NCI-H2171 (cell line): ENCODE results near the gene MAP2K2.

Experiments
- DNase-seq: peaks from one replicate; lab custom pipeline; 2025; lab: John Stamatoyannopoulos, UW

The MAP2K2 gene

DNA sequence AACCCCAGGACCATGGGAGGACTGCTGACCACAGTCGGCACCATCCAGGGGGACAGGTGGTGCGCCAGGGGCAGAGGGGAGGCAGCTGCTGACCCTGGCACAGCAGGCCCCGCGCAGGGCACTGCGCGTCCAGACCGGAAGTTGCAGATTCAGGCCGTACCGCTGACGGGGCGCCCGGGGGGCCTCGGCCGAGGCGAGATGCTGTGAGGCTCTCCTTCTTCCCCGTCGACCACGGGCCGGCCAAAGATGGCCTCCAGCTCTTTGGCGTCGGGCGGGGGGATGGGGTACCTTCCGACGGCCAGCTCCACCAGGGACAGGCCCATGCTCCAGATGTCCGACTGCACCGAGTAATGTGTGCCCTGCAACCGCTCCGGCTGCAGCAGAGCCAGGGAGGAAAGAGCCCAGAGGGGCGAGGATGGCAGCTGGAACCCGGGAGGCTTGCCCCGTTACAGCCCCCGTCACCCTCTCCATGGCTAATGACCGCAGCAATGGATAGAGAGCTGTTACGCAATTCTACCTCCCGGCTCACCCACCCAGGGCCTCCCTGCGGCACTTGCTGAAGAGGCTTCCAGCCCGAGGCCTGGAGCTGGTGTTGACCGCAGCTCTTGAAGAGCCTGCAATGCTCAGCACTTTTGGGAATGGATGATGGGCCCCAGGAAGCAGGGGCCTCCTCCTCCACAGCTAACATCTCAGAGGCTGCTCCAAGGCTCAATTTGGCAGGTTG is 24.7 kb downstream of the MAP2K2 start:
- DNase-seq: no peak

DNA sequence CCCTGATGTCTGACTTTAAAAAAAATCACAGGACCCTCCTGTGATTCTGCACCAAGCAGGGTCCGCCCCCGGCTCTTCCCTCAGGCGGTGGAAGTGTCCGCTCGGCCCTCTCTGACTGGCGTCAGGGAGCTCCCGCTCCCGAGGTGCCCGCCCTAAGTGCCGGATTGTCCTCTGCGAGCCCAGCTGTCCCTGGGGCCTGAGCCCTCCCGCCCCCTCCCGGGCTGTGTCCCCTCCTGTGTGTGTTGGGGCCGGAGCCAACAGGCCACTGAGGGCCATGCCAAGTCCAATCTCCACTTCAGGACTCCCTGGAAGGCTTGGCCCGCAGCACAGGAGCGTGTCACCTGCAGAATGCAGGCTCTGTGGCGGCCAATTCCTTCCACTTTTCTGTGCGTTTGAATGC is 25.4 kb downstream of the MAP2K2 start:
- DNase-seq: no peak

DNA sequence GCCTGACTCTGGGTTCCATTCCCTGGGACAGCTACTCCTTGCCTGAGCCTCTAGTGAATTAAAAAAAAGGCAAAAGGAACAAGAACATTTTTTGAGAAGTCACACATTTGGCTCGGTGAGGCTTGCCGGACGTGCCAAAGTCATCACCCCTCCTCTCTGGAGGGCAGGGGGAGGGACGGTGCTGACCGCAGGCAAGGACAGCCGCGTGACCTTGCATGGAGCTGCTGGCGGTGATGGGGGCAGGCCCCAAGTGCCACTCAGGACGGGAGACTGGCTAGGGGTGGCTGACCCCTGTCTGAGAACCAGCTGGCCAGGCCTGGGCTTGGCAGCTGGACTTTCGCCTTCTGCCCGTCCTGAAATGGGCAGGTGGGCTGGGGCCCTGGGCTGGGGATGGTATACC is 26.4 kb downstream of the MAP2K2 start:
- no peak for DNase-seq

DNA sequence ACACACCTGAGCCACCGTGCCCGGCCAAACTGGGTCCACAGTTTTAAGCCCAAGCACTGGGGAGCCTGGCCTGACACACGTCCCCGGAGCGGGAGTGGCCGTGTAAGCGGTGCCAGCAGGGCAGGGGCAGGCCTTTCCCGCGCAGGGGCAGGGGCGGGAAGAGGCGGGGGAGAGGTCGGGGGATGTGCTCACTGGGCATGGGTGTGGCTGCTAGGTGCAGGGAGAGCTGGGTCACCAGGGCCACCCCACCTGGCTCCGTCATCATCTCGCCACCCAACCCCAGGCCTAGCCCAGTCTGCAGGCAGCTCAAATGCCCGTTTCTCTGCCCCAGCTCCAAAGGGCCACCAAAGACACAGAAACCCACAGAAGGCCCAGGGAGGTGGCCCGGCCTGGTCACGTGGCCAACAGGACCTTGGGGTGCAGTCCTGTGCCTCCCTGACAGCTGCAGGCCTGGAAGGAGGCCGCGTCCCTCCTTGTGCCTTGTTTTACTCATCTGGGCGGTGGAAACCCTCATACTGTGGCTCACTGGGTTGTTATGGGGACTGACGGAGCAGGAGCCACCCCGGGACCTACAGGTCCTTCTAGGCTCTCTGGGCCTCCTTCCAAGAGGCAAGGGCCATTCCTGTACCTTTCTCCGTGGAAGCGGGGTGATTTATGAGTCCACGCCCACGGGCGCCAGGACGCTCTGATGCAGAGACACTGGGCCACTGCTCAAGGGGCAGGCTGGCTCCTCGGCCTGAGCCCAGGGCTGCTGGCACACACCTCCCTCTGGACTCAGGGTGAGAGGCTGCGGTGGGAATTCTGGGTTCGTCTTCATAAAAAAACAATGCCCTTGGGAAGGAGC is 27.7 kb downstream of the MAP2K2 start:
- no peak for DNase-seq

DNA sequence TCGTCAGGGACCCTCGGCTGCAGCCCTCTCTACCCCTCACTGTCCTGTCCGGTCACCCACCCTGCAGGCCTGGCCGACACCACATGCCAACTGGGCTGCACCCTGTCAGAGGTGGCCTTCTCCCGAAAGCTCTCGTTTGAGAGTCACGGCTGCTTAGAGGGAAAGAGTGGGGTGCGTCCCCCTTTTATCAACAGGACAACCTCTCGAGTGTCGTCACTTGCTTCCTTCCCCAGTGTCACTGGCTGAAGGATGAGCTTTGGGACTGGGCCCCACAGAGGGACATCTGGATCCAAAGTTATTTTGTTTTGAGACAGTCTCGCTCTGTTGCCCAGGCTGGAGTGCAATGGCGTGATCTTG is 28.5 kb downstream of the MAP2K2 start:
- DNase-seq: no peak

DNA sequence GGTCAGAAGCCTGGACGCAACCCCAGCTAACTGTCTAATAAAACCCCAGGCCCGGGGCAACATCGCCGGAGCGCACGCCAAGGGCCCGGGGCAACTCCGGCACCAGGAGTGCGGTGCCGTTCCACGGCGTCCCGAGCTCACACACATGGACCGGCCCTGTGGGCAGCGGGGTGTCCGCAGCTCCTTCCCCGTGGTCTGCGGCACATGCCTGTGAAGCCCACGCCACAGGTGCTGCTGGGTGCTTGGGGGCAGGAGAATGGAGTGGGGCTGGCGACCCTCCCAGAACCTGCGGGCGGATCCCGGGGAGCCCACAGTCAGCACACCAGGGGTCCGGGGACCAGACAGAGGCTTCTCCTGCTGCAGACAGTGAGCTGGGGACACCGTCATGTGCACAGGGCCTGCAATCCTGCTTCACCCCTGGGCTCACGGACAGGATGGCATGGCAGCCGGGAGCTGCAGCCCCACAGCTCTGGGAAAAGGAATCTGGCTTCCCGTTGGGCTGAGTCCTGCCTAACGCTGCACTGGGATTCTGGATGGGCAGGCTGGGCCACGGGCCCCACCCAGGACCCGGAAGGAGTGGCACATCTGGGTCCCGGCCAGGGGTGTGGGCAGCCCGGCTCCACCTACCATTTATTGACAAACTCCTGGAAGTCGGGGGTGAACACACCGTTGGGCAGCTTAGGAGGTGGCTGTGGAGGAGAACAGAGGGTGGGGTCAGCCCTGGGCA is 29.0 kb downstream of the MAP2K2 start:
- DNase-seq: no peak

DNA sequence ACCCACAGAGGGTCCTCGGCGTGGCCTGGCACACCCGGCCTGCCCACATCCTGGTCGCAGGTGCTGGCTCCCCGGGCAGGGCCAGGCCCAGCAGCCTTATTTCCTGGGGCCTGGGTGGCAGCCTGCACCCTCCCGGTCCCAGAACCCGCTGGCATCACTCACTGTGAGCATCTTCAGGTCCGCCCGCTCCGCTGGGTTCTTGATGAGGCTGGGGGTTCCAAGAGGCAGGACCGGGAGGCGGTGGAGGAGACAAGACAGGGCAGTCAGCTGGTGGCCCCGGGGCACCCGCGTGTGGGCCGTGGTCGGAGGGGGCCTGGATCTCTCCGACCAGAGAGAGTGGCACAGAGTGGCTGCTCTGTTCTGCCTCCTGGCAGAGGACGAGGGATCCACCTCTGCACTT is 29.6 kb downstream of the MAP2K2 start:
- DNase-seq: no peak

DNA sequence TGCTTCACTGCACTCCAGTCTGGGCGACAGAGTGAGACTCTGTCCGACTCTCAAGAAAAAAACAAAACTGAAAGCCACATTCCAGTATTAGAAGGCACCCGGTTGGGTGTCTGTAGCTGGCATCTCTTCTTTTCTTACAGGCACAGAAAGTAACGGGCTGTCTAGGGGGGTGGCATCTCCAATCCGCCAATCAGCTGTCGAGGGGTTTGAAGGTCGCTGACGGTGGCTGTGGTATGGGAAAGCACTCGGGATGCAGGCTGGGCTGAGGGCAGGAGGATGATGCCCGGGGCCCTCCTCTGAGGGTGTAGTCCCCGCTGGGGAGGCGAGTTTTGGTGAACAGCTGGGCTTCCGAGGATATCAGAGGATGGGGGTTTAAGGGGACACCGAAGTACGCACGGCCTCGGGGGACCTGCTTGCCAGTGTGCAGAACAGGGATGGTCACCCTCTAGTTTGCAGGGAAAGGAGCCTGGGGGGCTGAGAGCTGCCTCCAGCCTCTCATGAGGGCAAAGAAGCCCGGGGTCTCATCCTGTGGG is 30.2 kb downstream of the MAP2K2 start:
- no peak for DNase-seq

DNA sequence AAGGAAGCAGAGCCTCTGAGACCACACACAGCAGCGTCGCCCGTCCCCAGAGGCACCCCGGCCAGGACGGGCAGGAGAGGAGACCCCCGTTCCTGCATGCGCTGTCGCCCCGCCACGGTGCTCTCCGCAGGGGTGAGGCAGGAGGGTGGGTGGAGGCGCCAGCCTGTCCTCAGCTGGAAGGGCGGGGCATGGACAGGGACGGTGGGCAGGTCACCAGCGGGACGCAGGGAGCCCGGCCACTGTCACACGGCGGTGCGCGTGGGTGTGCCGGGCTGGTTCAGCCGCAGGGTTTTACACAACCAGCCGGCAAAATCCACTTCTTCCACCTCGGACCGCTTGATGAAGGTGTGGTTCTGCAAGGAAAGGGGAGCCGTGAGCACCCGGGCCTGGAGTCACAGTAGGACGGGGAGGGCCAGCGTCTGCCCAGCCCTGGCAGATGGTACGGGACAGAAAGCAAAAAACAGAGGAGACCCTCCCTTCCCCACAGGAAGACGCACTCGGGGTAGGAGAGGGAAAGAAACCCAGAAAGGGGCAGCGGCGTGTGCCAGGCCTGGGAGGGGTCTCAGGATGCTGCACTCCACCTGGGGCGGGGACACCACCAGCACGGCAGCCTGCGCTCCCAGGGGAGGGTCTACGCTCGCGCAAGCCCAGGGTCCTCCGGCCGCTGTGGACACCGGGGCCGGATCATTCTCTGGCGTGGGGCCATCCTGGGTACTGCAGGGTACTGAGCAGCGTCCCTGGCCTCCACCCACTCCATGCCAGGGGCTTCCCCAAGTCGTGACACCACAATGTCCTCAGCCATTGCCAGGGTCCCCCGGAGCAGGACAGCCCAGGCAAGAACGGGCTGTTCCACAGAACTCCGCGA is 33.3 kb downstream of the MAP2K2 start:
- DNase-seq: no peak

DNA sequence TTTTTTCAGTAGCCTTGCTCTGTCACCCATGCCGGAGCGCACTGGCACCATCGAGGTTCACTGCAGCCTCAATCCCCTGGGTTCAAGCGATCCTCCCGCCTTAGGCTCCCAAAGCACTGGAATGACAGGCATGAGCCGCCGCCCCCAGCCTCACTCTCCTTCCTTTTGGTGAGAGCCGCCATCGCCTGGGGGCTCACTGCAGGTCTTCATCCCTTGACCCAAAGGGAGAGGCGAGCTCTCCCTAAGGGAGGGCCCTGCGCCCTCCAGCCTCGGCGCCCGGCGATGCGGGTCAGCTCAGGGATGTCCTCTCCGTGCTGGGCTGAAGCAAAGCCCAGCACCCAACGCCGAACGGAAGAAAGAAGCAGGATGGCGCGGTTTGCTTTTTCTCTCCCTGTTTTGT is 34.0 kb downstream of the MAP2K2 start:
- DNase-seq: no peak

DNA sequence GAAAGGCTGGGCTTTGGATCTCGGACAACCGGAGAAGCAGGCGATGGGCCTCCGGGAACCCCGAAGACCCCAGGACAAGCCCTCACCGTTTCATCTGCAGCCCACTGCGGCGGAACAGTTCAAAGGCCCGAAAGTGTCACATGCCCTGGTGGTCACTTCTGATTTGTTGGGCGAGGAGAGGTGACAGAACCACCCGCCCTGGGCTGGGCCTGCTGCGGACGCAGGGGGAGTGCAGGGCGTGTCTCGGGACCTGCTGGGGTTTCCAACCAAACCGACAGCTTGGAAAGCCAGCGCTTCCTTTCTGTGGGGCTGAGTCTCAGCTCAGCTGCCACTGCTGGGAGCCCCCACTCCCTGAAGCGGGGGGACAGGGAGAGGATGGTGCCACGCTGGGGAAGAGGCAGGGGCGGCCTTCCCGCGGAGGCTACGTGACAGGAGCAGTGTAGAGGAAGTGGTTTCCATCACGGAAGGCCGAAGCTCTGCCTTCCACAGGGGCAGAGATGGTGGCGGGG is 34.5 kb downstream of the MAP2K2 start:
- no peak for DNase-seq

DNA sequence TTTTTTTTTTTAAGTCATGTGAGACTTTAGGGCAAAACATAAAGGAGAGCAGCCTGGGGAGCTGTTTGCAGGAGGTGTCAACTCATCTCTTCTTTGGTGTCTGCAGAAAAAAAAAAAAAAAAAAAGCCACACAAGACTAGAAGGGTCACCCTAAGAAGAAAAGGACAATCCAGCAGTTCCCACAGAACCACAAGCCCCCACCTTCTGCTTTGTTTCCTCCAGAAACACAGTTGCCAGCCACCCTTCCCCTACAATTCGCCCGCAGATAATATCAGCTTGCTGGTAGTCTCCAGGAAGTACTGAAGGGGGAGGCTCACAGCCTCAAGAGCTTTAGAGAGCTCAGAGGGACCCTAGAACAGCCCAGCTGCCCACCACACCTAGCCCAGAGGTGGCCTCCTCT is 34.9 kb downstream of the MAP2K2 start:
- no peak for DNase-seq

DNA sequence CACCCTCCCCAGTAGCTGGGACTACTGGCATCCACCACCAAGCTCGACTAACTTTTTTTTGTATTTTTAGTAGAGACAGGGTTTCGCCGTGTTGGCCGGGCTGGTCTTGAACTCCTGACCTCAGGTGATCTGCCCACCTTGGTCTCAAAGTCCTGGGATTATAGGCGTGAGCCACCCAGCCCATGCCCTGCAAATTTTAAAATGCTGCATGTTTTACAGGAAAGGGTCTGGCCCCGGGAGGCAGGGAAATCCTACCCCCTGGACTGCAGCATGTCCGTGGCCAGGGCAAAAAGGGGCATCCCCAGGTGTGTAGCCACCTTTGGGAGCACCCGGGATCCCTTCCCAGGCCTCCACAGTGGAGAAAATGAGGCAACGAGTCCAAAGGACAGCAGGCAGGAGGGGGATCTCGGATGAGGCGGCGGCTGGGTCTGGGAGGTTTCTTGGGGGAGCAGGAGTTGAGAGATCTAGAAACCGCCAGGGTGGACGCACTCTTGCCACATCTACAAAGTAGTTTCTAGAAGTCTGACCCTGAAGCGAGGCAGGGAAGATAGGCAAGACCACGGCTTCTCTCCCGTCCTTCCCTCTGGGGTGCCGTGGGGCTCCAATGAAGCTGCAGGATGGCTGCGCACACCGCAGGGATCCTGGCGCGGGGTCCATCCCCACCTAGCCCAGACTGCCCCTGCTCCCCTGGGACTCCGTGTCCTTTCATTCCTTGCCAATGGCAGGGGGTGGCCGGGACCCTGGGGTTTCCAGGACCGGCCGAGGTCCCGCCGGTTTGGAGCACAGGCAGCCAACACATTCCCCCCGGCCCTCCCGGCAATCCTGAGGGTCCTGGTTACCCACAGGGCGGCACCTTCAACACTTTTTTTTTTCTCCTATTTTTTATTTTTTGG is 35.9 kb downstream of the MAP2K2 start:
- DNase-seq: no peak

DNA sequence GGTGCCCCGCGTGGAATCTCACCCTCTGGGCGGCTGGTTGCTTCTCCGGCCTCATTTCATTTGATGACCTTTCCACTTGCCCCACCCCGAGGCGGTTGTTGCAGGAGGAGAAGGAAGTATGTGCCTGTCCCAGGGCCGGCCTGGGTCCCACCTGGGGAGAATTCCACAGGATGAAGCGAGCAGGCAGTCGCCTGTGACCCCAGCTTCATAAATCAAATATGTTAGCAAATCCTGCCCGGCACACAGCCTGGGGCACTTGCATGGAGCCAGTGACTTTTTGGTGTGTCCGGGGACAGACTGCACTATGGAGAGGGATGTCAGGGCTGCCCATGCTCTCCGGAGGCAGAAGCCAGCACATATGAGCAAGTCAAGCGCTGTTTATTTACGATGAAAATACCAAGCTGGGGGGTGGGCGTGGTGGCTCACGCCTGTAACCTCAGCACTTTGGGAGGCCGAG is 37.5 kb downstream of the MAP2K2 start:
- no peak for DNase-seq

DNA sequence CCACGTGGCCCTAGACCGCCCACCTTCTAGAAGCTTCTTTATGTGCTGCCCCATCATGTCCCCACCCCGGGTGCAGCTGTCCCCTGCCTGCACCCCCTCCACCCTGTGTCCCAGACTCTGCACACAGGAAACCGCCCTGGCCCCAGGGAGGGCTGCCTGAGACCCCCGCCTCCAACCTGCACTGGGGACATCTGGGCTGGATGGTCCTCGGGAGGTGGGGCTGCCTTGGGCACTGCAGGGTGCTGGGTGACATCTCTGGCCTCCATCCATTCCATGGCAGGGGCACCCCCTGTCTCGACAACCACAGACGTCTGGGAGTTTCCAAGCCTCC is 39.4 kb downstream of the MAP2K2 start:
- DNase-seq: no peak

DNA sequence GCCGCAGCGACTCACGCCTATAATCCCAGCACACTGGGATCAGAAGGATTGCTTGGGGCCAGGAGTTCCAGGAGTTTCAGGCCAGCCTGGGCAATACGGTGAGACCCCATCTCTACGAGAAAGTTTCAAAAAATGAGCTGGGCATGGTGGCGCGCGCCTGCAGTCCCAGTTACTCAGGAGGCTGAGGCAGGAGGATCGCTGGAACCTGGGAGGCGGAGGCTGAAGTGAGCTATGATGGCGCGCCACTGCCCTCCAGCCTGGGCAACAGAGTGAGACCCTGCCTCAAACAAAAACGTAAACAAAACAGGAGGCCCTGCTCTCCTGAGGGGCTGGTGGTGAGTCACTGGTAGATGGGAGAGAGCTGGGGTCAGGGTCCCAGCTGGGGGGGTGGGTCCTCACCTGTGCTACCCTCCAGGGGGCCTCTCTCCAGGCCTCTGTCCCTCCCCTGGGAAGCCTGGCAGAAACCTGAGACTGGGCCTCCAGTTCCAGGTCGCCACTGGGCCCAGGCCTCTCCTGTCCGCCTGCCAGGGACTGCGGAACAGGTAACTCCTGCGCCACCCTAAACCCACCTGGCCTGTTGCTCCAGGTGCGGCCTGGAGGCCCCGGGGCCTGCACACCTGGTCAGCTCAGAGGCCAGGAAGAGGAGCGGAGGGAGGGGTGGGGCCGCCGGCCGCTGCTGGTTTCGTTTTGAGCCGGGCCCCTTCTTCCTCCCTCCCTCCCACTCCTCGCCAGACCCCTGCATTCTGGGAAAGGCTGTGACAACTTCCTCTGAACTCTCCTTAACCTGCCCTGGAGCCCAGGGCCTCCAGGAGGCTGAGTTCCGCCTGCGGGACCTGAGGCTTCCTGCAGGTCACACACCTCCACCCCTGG is 40.0 kb downstream of the MAP2K2 start:
- no peak for DNase-seq

DNA sequence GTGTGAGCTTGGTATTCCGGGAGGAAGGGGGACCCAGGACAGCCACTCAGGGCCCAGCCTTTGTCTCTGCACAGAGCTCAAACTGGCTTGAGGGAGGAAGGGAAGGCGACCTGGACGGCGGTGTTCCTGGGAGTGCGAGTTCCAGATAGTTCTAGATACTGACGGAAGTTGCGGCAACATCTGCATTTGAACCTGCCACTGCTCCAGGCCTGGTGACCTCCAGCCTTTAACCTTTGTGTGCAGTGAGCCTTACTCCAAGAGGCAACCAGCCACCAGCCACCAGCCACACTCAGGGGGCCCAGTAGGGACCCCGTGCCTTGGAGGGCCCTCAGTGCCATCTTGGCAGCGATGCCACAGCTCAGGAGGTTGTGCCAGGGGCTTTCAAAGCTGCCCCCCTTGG is 41.8 kb downstream of the MAP2K2 start:
- no peak for DNase-seq

DNA sequence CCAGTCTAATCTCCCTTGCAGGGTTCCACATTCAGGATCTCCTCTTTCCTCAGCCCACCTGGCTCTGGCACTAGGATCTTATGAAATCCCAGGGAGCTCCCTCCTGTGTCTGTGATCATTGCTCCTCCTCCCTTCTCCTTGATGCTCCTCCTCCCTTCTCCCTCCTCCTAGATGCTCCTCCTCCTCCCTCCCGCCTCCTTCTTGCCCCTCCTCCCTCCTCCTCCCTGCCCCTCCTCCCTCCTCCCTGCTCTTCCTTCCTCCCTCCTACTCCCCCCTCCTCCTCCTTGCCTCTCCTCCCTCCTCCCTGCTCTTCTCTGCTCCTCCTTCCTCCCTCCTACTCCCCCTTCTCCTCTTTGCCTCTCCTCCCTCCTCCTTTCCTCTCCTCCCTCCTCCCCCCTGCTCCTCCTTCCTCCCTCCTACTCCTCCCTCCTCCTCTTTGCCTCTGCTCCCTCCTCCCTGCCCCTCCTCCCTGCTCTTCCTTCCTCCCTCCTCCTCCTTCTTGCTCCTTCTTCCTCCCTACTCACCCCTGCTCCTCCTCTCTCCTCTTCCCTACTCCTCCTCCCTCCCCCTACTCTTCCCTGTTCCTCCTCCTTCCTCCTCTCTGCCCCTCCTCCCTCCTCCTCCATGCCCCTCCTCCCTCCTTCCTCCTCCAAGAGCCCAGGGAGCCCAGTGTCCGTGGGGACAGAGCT is 42.3 kb downstream of the MAP2K2 start:
- no peak for DNase-seq

DNA sequence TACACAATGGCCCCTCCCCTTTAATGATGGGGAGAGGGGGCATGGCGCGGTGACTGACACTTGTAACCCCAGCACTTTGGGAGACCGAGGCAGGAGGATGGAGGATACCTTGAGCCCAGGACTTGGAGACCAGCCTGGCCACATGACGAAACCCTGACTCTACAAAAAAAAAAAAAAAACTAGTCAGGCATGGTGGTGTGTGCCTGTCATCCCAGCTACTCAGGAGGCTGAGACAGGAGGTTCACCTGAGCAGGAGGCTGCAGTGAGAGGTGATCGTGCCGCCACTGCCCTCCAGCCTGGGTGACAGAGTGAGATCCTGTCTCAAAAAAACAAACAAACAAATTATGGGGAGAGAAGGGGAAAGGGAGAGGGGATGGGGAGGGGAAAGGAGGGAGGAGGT is 43.4 kb downstream of the MAP2K2 start:
- DNase-seq: no peak
